Progenitor cell of endocrine pancreas (in vitro differentiated cells): ENCODE measurements around the gene RANBP9. TPM values are rescaled to one million over a fixed set of nuclear protein-coding genes. Genes with fewer than 3 reads are reported as not detected.

Experiments
- DNase-seq: peaks from one replicate; pipeline ENCODE4 v3.0.0; 2021; ENCODE audit warnings: low spot score; ENCODE audit not compliant: unreplicated experiment
- H3K27ac Mint-ChIP-seq: 2 replicates; pipeline ENCODE4 v1.8.0; 2021; ENCODE audit warnings: mild to moderate bottlenecking, moderate library complexity, mixed read lengths
- H3K27me3 Mint-ChIP-seq: 2 replicates; pipeline ENCODE4 v1.8.0; 2021; ENCODE audit warnings: mixed read lengths
- H3K36me3 Mint-ChIP-seq: 2 replicates; pipeline ENCODE4 v1.8.0; 2022; ENCODE audit warnings: mixed read lengths; ENCODE audit not compliant: insufficient read depth
- H3K4me1 Mint-ChIP-seq: 2 replicates; pipeline ENCODE4 v1.8.0; 2021; ENCODE audit warnings: low read depth, mixed read lengths
- H3K4me3 Mint-ChIP-seq: 2 replicates; pipeline ENCODE4 v1.8.0; 2021; ENCODE audit warnings: low read depth, mild to moderate bottlenecking, moderate library complexity, mixed read lengths
- H3K9me3 Mint-ChIP-seq: 2 replicates; pipeline ENCODE4 v1.8.0; 2021; ENCODE audit warnings: low read depth, mixed read lengths
- total RNA-seq: library from RNA; stranded (reverse); gene quantifications from 2 replicates; pipeline ENCODE4 v1.2.1, GENCODE V29; 2021
- TF ChIP-seq, protein P1 (sequence below): fragments of 200-600 bp; sonication (generic); IDR thresholded peaks from one replicate; pipeline ENCODE4 v1.5.0; 2021; ENCODE audit warnings: antibody characterized with exemption, mild to moderate bottlenecking; ENCODE audit not compliant: unreplicated experiment

Gene RANBP9
- total RNA-seq, 1 donor from 2014 or later = 58.4 TPM

DNA sequence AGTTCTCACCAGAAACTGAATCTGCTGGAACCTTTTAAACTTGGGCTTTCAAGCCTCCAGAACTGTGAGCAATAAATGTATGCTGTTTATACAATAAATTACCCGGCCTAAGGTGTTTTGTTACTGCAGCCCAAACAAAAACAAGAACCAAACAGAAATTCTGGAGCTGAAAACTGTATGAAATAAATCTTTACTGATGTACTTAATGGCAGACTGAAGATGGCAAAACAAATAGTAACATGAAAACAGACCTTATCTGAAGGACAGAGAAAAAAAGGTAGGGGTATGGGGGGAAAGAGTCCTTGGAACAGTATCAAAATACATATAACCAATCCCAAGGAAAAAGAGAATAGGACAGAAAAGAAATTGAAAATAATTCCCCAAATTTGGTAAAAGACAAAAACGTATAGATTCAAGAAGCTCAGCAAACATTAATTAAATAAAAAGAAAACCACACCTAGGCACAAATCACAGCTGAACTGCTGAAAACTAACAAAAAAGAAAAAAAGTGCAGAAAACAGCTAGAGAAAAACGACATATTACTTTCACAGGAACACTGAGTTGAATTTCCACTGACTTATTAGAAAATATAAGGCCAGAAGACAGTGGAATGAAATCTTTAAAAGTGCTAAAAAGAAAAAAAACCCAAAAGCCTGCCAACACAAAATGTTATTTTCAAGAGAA is 48.8 kb downstream of the RANBP9 start:
- Mint-ChIP-seq H3K27ac (peak overlapping the region; percentile 49), H3K27me3 (no peaks in the 10 kb centered on the region), H3K36me3 (no peaks in the 10 kb centered on the region), H3K9me3 (no peaks in the 10 kb centered on the region), H3K4me1 (peaks cover 43% of the 10 kb centered on the region), H3K4me3 (no peak overlapping the region)
- DNase-seq = no peak
- TF ChIP-seq, protein P1, sequence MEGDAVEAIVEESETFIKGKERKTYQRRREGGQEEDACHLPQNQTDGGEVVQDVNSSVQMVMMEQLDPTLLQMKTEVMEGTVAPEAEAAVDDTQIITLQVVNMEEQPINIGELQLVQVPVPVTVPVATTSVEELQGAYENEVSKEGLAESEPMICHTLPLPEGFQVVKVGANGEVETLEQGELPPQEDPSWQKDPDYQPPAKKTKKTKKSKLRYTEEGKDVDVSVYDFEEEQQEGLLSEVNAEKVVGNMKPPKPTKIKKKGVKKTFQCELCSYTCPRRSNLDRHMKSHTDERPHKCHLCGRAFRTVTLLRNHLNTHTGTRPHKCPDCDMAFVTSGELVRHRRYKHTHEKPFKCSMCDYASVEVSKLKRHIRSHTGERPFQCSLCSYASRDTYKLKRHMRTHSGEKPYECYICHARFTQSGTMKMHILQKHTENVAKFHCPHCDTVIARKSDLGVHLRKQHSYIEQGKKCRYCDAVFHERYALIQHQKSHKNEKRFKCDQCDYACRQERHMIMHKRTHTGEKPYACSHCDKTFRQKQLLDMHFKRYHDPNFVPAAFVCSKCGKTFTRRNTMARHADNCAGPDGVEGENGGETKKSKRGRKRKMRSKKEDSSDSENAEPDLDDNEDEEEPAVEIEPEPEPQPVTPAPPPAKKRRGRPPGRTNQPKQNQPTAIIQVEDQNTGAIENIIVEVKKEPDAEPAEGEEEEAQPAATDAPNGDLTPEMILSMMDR = no peak

DNA sequence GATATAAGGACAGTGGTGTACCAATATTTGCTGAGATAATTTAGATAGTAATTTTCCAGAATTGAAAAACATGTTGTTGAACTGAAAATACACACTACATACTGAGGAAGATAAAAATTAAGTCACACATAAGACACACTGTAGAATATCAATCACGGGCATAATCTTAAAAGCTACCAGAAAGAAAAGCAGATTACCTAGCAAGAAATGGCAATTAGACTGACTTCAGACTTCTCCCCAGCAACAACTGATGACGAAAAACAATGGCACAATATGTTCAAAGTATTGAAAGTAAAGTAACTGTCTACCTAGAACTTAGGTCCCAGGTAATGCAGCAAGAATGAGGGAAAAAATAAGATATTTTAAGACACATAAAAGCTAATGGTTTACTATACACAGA is 50.0 kb downstream of the RANBP9 start:
- peaks cover 39% of the 10 kb centered on the region for H3K4me1 Mint-ChIP-seq
- DNase-seq = no peak
- TF ChIP-seq, protein P1 = no peak
- no peaks in the 10 kb centered on the region for H3K36me3 Mint-ChIP-seq
- no peak overlapping the region for H3K27ac Mint-ChIP-seq
- H3K4me3 Mint-ChIP-seq = no peak overlapping the region
- no peaks in the 10 kb centered on the region for H3K9me3 Mint-ChIP-seq
- no peaks in the 10 kb centered on the region for H3K27me3 Mint-ChIP-seq

DNA sequence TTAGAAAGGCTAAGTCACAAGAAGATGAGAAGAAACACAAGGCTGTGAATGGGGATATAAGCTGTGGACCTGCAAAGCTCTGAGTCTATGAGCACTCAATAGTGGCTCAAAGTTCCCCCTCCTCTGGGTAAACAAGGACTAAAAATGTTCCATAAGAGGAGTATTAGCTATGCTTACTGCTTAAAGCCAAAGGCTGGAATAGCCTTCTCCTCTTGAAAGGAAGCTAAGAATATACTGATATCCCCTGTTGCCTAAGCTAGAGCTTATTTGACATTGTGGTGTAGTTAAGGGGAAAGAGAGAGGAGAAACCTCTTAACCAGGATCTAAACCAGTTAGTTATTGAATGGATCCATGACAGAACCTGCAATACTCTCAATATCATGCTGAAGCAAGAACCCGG is 50.7 kb downstream of the RANBP9 start:
- peaks cover 33% of the 10 kb centered on the region for H3K4me1 Mint-ChIP-seq
- peaks cover 2% of the 10 kb centered on the region for H3K36me3 Mint-ChIP-seq
- H3K4me3 Mint-ChIP-seq = no peak overlapping the region
- H3K27ac Mint-ChIP-seq = peak overlapping the region; percentile 8
- no peaks in the 10 kb centered on the region for H3K27me3 Mint-ChIP-seq
- TF ChIP-seq, protein P1 = no peak
- H3K9me3 Mint-ChIP-seq = no peaks in the 10 kb centered on the region
- no peak for DNase-seq

DNA sequence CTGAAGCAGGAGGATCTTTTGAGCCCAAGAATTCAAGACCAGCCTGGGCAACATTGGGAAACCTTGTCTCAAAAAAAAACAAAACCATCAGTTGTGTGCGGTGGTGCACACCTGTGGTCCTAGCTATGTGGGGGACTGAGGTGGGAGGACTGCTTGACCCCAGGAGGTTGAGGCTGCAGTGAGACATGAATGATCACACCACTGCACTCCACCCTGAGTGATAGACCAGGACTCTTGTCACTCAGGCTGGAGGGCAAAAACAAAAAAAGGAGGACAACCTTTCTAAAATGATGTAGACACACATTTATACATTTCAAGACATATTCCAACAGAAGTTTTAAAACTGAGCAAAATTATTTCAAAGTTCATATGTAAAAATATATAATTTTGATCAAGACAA is 51.4 kb downstream of the RANBP9 start:
- no peaks in the 10 kb centered on the region for H3K9me3 Mint-ChIP-seq
- TF ChIP-seq, protein P1 = no peak
- no peak for DNase-seq
- H3K27ac Mint-ChIP-seq = no peak overlapping the region
- no peak overlapping the region for H3K4me3 Mint-ChIP-seq
- H3K4me1 Mint-ChIP-seq = peaks cover 28% of the 10 kb centered on the region
- peaks cover 3% of the 10 kb centered on the region for H3K36me3 Mint-ChIP-seq
- H3K27me3 Mint-ChIP-seq = no peaks in the 10 kb centered on the region

DNA sequence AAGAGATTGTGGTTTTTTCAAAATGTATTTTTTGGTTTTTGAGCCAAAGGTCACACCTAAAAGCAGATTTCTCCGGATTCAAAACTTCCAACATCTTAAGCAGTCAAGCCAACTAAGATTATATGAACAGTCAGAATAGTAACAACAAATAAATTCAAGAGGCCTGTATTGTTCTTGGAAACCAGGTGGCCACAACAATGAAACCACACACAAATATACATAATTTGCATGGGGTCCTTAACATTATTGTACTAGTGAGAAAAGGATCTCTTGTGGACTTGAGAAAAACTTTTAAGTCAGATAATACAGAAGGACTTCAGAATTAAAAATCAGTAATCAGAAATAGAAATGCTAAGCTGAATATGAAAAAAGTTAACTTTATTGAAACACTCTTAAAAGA is 55.9 kb downstream of the RANBP9 start:
- Mint-ChIP-seq H3K9me3 (no peaks in the 10 kb centered on the region), H3K4me1 (peaks cover 1% of the 10 kb centered on the region), H3K4me3 (no peak overlapping the region), H3K27ac (no peak overlapping the region), H3K27me3 (no peaks in the 10 kb centered on the region), H3K36me3 (peaks cover 7% of the 10 kb centered on the region)
- DNase-seq = no peak
- TF ChIP-seq, protein P1 = no peak
